ENCODE data around the gene RGL1. TPM values are rescaled to one million over a fixed set of nuclear protein-coding genes. Genes with fewer than 3 reads are reported as not detected.
A peak's percentile ranks its signal among the peaks of the same experiment; 100 is the strongest.

The RGL1 gene
- total RNA-seq, 2 donors from 2014 or later = 9.9 to 16.2 TPM

DNA sequence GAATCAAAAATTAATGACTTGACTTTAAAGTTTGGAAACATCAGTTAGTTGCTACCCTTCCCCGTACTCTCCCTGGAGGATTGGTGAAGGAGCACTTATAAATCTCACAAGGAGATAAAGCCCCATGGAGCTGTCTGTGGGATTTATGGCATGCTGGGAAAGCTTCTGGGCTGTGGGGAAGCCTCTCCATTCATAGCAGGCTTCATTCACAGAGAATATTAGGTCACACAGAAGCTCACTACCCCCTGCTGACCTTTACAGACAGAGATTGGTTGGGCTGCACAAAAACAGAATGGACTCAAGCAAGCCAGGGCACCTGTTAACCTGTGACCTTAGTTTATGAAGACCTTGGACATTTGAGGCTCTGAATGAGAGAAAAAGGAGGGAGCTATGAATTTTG lies 32.1 kb downstream of the RGL1 start:
- no peaks in the 10 kb centered on the region for H3K36me3 ChIP-seq (replicated peaks in 1 of 2; ENCODE audit: insufficient read depth in 1 of 2, low read depth in 2 of 2)
- peaks cover 2% of the 10 kb centered on the region for H3K4me1 ChIP-seq
- H3K27me3 ChIP-seq = no peaks in the 10 kb centered on the region
- intact Hi-C loops (cut with DNase I) = no loop called here
- ATAC-seq = no peak
- H3K27ac ChIP-seq = no peak overlapping the region
- H3K4me3 ChIP-seq = no peak overlapping the region
- H3K9me3 ChIP-seq = no peaks in the 10 kb centered on the region
- TF ChIP-seq, protein P1, sequence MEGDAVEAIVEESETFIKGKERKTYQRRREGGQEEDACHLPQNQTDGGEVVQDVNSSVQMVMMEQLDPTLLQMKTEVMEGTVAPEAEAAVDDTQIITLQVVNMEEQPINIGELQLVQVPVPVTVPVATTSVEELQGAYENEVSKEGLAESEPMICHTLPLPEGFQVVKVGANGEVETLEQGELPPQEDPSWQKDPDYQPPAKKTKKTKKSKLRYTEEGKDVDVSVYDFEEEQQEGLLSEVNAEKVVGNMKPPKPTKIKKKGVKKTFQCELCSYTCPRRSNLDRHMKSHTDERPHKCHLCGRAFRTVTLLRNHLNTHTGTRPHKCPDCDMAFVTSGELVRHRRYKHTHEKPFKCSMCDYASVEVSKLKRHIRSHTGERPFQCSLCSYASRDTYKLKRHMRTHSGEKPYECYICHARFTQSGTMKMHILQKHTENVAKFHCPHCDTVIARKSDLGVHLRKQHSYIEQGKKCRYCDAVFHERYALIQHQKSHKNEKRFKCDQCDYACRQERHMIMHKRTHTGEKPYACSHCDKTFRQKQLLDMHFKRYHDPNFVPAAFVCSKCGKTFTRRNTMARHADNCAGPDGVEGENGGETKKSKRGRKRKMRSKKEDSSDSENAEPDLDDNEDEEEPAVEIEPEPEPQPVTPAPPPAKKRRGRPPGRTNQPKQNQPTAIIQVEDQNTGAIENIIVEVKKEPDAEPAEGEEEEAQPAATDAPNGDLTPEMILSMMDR (IDR thresholded peaks at IDR 0.05) = no peak
- TF ChIP-seq POLR2A (IDR thresholded peaks at IDR 0.05) = no peak
- no peak for DNase-seq
- WGBS, 2 donors = 72 to 91% methylated on average over 1 of the region's 1 CpG

- Histone ChIP-seq H3K27ac (no peak overlapping the region), H3K9me3 (no peaks in the 10 kb centered on the region), H3K36me3 (replicated peaks in 1 of 2; ENCODE audit: insufficient read depth in 1 of 2, low read depth in 2 of 2) (no peaks in the 10 kb centered on the region), H3K4me3 (no peak overlapping the region), H3K27me3 (no peaks in the 10 kb centered on the region), H3K4me1 (peaks cover 11% of the 10 kb centered on the region)
- TF ChIP-seq, protein P1 (IDR thresholded peaks at IDR 0.05) = no peak
- TF ChIP-seq POLR2A (IDR thresholded peaks at IDR 0.05) = no peak
- no peak for DNase-seq
- no peak for ATAC-seq
- intact Hi-C loops (cut with DNase I) = no loop called here
- WGBS, 2 donors = 49 to 60% methylated on average over 2 of the region's 2 CpGs
Observed at GRCh38 chr1:183838221-183838620, 33.3 kb downstream of the RGL1 start.

- no peak for ATAC-seq
- Histone ChIP-seq H3K27me3 (no peaks in the 10 kb centered on the region), H3K36me3 (replicated peaks in 1 of 2; ENCODE audit: insufficient read depth in 1 of 2, low read depth in 2 of 2) (no peaks in the 10 kb centered on the region), H3K4me1 (peaks cover 16% of the 10 kb centered on the region), H3K4me3 (no peak overlapping the region), H3K9me3 (no peaks in the 10 kb centered on the region), H3K27ac (no peak overlapping the region)
- no peak for DNase-seq
- intact Hi-C loops (cut with DNase I) = no loop called here
- TF ChIP-seq, protein P1 (IDR thresholded peaks at IDR 0.05) = no peak
- no peak for TF ChIP-seq POLR2A (IDR thresholded peaks at IDR 0.05)
- WGBS, 2 donors = 96 to 100% methylated on average over 1 of the region's 1 CpG
Observed at GRCh38 chr1:183840140-183840539, 35.2 kb downstream of the RGL1 start.

DNA sequence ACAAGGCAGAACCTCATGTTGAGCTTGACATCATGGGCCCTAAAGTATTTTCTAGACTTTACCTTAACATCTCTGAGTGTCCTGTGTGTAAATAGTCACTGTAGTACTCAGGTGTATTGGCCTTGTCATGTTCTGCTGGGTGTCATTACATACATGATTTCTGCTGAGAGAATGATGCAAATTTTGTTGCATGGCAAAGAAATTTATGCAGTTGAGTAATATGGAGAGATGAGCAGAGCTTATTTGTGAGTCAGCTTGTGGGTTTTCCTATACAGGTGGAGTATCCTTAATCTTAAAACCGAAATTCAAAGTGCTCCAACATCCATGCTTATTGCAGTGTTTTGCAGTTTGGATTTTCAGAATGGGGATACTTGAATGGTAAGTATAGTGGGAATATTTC lies 36.6 kb downstream of the RGL1 start:
- no peak for TF ChIP-seq POLR2A (IDR thresholded peaks at IDR 0.05)
- TF ChIP-seq, protein P1 (IDR thresholded peaks at IDR 0.05) = no peak
- H3K9me3 ChIP-seq = no peaks in the 10 kb centered on the region

More for the DNA sequence above, 36.6 kb downstream of the RGL1 start:
- intact Hi-C loops (cut with DNase I) = no loop called here
- ATAC-seq (no peak), DNase-seq (no peak)
- Histone ChIP-seq H3K27me3 (no peaks in the 10 kb centered on the region), H3K4me3 (no peak overlapping the region), H3K4me1 (peaks cover 16% of the 10 kb centered on the region), H3K36me3 (replicated peaks in 1 of 2; ENCODE audit: insufficient read depth in 1 of 2, low read depth in 2 of 2) (no peaks in the 10 kb centered on the region), H3K27ac (peak overlapping the region in 3 of 4 donors; percentile 39 to 77 (median 71))
- WGBS, 2 donors = 0 to 4% methylated on average over 1 of the region's 1 CpG
